ENCODE results near the gene HDC.

HDC gene

GRCh38 chr15:50281427-50281826 is 15.9 kb upstream of the HDC start:
- H3K9me3 ChIP-seq (ENCODE audit: severe bottlenecking): no peaks in the 10 kb centered on the region
- H3K27me3 ChIP-seq (ENCODE audit: insufficient read depth, poor library complexity, severe bottlenecking): no peaks in the 10 kb centered on the region
- H3K27ac ChIP-seq (ENCODE audit: poor library complexity, severe bottlenecking): no peak overlapping the region
- H3K36me3 ChIP-seq (ENCODE audit: low read depth): peaks cover 32% of the 10 kb centered on the region
- no peak for DNase-seq (ENCODE audit: low spot score)
- H3K4me3 ChIP-seq (ENCODE audit: severe bottlenecking): no peak overlapping the region
- no peak for TF ChIP-seq CTCF (IDR thresholded peaks at IDR 0.05; ENCODE audit: poor library complexity, severe bottlenecking)
- H3K4me1 ChIP-seq (ENCODE audit: insufficient read depth, poor library complexity, severe bottlenecking): peaks cover 10% of the 10 kb centered on the region
- ATAC-seq (ENCODE audit: low read depth): no peak

GRCh38 chr15:50280271-50280670 is 14.7 kb upstream of the HDC start:
- DNase-seq (ENCODE audit: low spot score) (no peak), ATAC-seq (ENCODE audit: low read depth) (peak; percentile 89)
- no peaks in the 10 kb centered on the region for H3K27me3 ChIP-seq (ENCODE audit: insufficient read depth, poor library complexity, severe bottlenecking)
- no peak overlapping the region for H3K4me3 ChIP-seq (ENCODE audit: severe bottlenecking)
- peak overlapping the region; percentile 9 for H3K27ac ChIP-seq (ENCODE audit: poor library complexity, severe bottlenecking)
- H3K36me3 ChIP-seq (ENCODE audit: low read depth): peaks cover 22% of the 10 kb centered on the region
- H3K4me1 ChIP-seq (ENCODE audit: insufficient read depth, poor library complexity, severe bottlenecking): peaks cover 10% of the 10 kb centered on the region
- no peak for TF ChIP-seq CTCF (IDR thresholded peaks at IDR 0.05; ENCODE audit: poor library complexity, severe bottlenecking)
- H3K9me3 ChIP-seq (ENCODE audit: severe bottlenecking): no peaks in the 10 kb centered on the region

DNA sequence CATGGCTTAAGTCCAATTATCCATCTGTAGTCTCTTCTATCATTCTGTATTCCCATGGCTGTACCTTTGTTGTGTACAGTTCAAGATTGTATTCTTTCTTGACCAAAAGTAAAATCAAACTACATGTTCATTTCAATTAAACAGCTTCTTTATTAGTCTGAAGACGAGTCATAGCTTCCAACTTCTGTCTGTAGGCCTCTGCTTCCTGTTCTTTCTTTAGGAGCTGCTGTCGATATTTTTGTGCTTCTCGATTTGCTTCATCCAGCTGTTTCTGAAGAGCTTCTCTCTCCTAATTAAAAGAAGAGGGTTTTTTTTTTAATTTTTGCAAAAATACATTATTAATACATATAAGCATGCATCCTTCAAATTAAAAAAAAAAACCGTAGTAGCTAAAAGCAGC is 13.0 kb upstream of the HDC start:
- Histone ChIP-seq H3K4me1 (ENCODE audit: insufficient read depth, poor library complexity, severe bottlenecking) (peaks cover 10% of the 10 kb centered on the region), H3K27ac (ENCODE audit: poor library complexity, severe bottlenecking) (no peak overlapping the region), H3K27me3 (ENCODE audit: insufficient read depth, poor library complexity, severe bottlenecking) (no peaks in the 10 kb centered on the region), H3K4me3 (ENCODE audit: severe bottlenecking) (no peak overlapping the region), H3K9me3 (ENCODE audit: severe bottlenecking) (no peaks in the 10 kb centered on the region), H3K36me3 (ENCODE audit: low read depth) (0 out of 2 replicates have a peak, but pooled peaks cover 10% of the 10 kb centered on the region)
- no peak for ATAC-seq (ENCODE audit: low read depth)
- DNase-seq (ENCODE audit: low spot score): no peak
- no peak for TF ChIP-seq CTCF (IDR thresholded peaks at IDR 0.05; ENCODE audit: poor library complexity, severe bottlenecking)

DNA sequence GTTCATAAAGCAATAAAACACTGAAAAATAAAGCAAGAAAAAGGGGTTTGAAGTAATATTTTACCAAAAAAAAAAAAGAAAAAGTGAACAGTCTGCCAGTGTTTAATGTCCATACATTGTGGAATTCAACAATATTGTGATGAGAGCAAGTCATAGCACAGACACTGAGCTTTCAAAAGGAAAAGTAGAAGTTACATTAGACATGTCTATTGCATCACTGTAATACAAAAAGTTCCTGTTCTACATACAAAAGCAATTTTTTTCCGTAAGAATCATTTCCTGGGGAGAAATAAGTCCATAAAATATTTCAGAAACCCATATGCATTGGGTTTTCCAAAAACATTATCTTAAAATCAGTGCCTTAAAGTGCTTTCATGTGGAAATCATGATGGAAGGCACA is 11.8 kb upstream of the HDC start:
- Histone ChIP-seq H3K27me3 (ENCODE audit: insufficient read depth, poor library complexity, severe bottlenecking) (no peaks in the 10 kb centered on the region), H3K9me3 (ENCODE audit: severe bottlenecking) (no peaks in the 10 kb centered on the region), H3K36me3 (ENCODE audit: low read depth) (0 out of 2 replicates have a peak, but pooled peaks cover 10% of the 10 kb centered on the region), H3K27ac (ENCODE audit: poor library complexity, severe bottlenecking) (no peak overlapping the region), H3K4me3 (ENCODE audit: severe bottlenecking) (no peak overlapping the region), H3K4me1 (ENCODE audit: insufficient read depth, poor library complexity, severe bottlenecking) (peaks cover 10% of the 10 kb centered on the region)
- no peak for DNase-seq (ENCODE audit: low spot score)
- ATAC-seq (ENCODE audit: low read depth): no peak
- no peak for TF ChIP-seq CTCF (IDR thresholded peaks at IDR 0.05; ENCODE audit: poor library complexity, severe bottlenecking)

DNA sequence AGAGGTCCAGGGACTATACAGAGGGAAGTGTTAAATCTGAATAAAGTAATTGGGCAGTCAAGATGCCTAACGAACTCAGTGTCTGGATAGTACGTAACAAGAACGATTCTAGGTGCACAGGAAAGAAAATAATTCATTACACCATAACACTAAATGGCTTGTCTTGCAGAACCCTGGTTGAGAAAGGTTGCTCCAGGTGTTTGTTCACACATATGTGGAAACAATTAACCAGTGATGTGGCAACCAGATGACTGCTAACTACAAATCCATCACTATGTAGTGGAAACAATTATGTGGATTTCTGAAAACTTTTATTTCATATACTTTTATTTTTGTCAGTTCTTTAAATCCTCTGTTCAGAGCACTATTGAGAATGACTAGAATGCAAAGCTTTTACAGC is 10.4 kb upstream of the HDC start:
- no peak for ATAC-seq (ENCODE audit: low read depth)
- Histone ChIP-seq H3K36me3 (ENCODE audit: low read depth) (0 out of 2 replicates have a peak, but pooled peaks cover 10% of the 10 kb centered on the region), H3K27ac (ENCODE audit: poor library complexity, severe bottlenecking) (no peak overlapping the region), H3K4me3 (ENCODE audit: severe bottlenecking) (no peak overlapping the region), H3K27me3 (ENCODE audit: insufficient read depth, poor library complexity, severe bottlenecking) (no peaks in the 10 kb centered on the region), H3K4me1 (ENCODE audit: insufficient read depth, poor library complexity, severe bottlenecking) (peaks cover 9% of the 10 kb centered on the region), H3K9me3 (ENCODE audit: severe bottlenecking) (no peaks in the 10 kb centered on the region)
- TF ChIP-seq CTCF (IDR thresholded peaks at IDR 0.05; ENCODE audit: poor library complexity, severe bottlenecking): no peak
- no peak for DNase-seq (ENCODE audit: low spot score)

Data from RWPE2 (cell line).